SK-N-SH (cell line): ENCODE measurements around the gene TMEM50A. TPM values are rescaled to one million over a fixed set of nuclear protein-coding genes. Genes with fewer than 3 reads are reported as not detected.
A peak's percentile ranks its signal among the peaks of the same experiment; 100 is the strongest.
"Not testable (repeated sequence)": the region's sequence is repeated elsewhere in the genome, so short reads cannot be mapped to it uniquely, and the experiment has no call there.

ENCODE experiments used
- CTCF ChIA-PET: fragments of 300-600, 350-600 bp; formaldehyde crosslinking; extraction: SDS; loops from one replicate; lab custom pipeline; 2021; lab: Yijun Ruan, JAX
- POLR2A ChIA-PET: fragments of 350-600 bp; sonication (Branson Sonifier 250); formaldehyde crosslinking; extraction: SDS; loops from one replicate; lab custom pipeline; 2020; ENCODE audit warnings: antibody characterized with exemption, inconsistent platforms; lab: Yijun Ruan, JAX
- DNase-seq: peaks from one replicate; pipeline ENCODE4 v3.0.0; 2012
- H2AFZ ChIP-seq: fragments of 200-600 bp; sonication (generic); 2 replicates; pipeline ENCODE4 v1.8.1; 2016; ENCODE audit warnings: antibody characterized with exemption, mild to moderate bottlenecking, low read depth
- H3F3A ChIP-seq: fragments of 200-600 bp; sonication (generic); replicated peaks from 2 replicates; pipeline ENCODE3; 2016; ENCODE audit warnings: antibody characterized with exemption, mild to moderate bottlenecking; ENCODE audit not compliant: insufficient read depth
- H3K27ac ChIP-seq, 2 experiments: fragments of 200-500 bp in 1 of 2; fragments of 200-600 bp in 1 of 2; sonication (Bioruptor generic) in 1 of 2; sonication (generic), shearing (Covaris generic) in 1 of 2; 2 replicates each; pipeline versions ENCODE4 v1.5.1 to v1.6.1; 2014 to 2016; ENCODE audit warnings: low read depth in 2 of 2, inconsistent platforms in 1 of 2, low read length in 1 of 2, mild to moderate bottlenecking in 1 of 2, mixed read lengths in 1 of 2
- H3K27me3 ChIP-seq: fragments of 200-600 bp; sonication (generic), shearing (Covaris generic); 2 replicates; pipeline ENCODE4 v1.6.1; 2016; ENCODE audit warnings: mixed run types; ENCODE audit not compliant: insufficient read depth
- H3K36me3 ChIP-seq, 2 experiments: fragments of 200-500 bp in 1 of 2; fragments of 200-600 bp in 1 of 2; sonication (Bioruptor generic) in 1 of 2; sonication (generic) in 1 of 2; replicated peaks in 1 of 2; 2 replicates each; pipeline versions ENCODE3 to v1.5.1; 2014 to 2016; ENCODE audit warnings: low read length in 1 of 2, mild to moderate bottlenecking in 1 of 2; ENCODE audit not compliant: insufficient read depth in 2 of 2, control insufficient read depth in 1 of 2
- H3K4me1 ChIP-seq, 2 experiments: fragments of 200-500 bp in 1 of 2; fragments of 200-600 bp in 1 of 2; sonication (Bioruptor generic) in 1 of 2; sonication (generic), shearing (Covaris generic) in 1 of 2; 2 replicates each; pipeline versions ENCODE4 v1.5.1 to v1.6.1; 2014 to 2016; ENCODE audit warnings: low read depth in 1 of 2, low read length in 1 of 2, mixed run types in 1 of 2; ENCODE audit not compliant: insufficient read depth in 2 of 2, control insufficient read depth in 1 of 2
- H3K4me2 ChIP-seq: fragments of 200-600 bp; sonication (generic), shearing (Covaris generic); 2 replicates; pipeline ENCODE4 v1.6.1; 2017; ENCODE audit warnings: mixed run types
- H3K4me3 ChIP-seq, 2 experiments: fragments of 200-500 bp in 1 of 2; fragments of 200-600 bp in 1 of 2; sonication (Bioruptor generic) in 1 of 2; sonication (generic), shearing (Covaris generic) in 1 of 2; 2 replicates each; pipeline versions ENCODE4 v1.5.1 to v1.8.1; 2014 to 2016; ENCODE audit warnings: low read depth in 2 of 2, inconsistent platforms in 1 of 2, low read length in 1 of 2, mild to moderate bottlenecking in 1 of 2, mixed read lengths in 1 of 2, moderate library complexity in 1 of 2
- H3K79me2 ChIP-seq: fragments of 200-600 bp; sonication (generic); 2 replicates; pipeline ENCODE4 v1.8.1; 2017; ENCODE audit warnings: mild to moderate bottlenecking; ENCODE audit not compliant: insufficient read depth
- H3K9ac ChIP-seq: fragments of 200-600 bp; sonication (generic); 2 replicates; pipeline ENCODE4 v1.6.1; 2017; ENCODE audit warnings: mixed run types
- H3K9me2 ChIP-seq: fragments of 200-600 bp; sonication (generic); 2 replicates; pipeline ENCODE4 v1.6.1; 2017; ENCODE audit warnings: mixed run types
- H3K9me3 ChIP-seq: fragments of 200-600 bp; sonication (generic); 2 replicates; pipeline ENCODE4 v1.6.1; 2017; ENCODE audit warnings: mixed run types, mild to moderate bottlenecking, moderate library complexity
- H4K20me1 ChIP-seq: fragments of 200-600 bp; sonication (generic); 2 replicates; pipeline ENCODE4 v1.6.1; 2017; ENCODE audit warnings: mild to moderate bottlenecking, mixed run types; ENCODE audit not compliant: insufficient read depth
- EP300 ChIP-seq, 2 experiments: IDR thresholded peaks; 2 replicates each; pipeline versions ENCODE4 v1.4.0 to v1.6.1; 2012; ENCODE audit warnings: borderline replicate concordance in 1 of 2, low read depth in 1 of 2, low read length in 1 of 2
- JUND ChIP-seq: IDR thresholded peaks from 2 replicates; pipeline ENCODE4 v1.4.0; 2012
- MAX ChIP-seq: IDR thresholded peaks from 2 replicates; pipeline ENCODE4 v1.4.0; 2012; ENCODE audit warnings: low read depth
- MEF2A ChIP-seq: IDR thresholded peaks from 2 replicates; pipeline ENCODE4 v1.4.0; 2012; ENCODE audit warnings: low read depth, borderline replicate concordance
- NFIC ChIP-seq: IDR thresholded peaks from 2 replicates; pipeline ENCODE4 v1.4.0; 2012; ENCODE audit warnings: borderline replicate concordance
- PBX3 ChIP-seq: IDR thresholded peaks from 2 replicates; pipeline ENCODE4; 2012
- TCF12 ChIP-seq: IDR thresholded peaks from 2 replicates; pipeline ENCODE4 v1.4.0; 2012
- TEAD4 ChIP-seq: IDR thresholded peaks from 2 replicates; pipeline ENCODE4 v1.4.0; 2012; ENCODE audit warnings: mild to moderate bottlenecking, borderline replicate concordance; ENCODE audit not compliant: insufficient read depth
- WGBS: methylation state at CpG from one replicate; pipeline ENCODE4 v1.1.6; 2017; ENCODE audit warnings: low lambda C conversion rate; 5-methylcytosine and 5-hydroxymethylcytosine counted together
- polyA plus RNA-seq, 3 experiments: library from polyadenylated mRNA; depleted of rRNA; stranded (reverse); fragments of >200 nt; gene quantifications; 2 replicates each; pipeline ENCODE4 v1.2.3, GENCODE V29; 2012

The TMEM50A gene
- polyA plus RNA-seq, 1 of the 3 experiments (the other 2 are of a cell fraction) = 95.5 TPM

GRCh38 chr1:25371757-25372156 lies 33.6 kb downstream of the TMEM50A start:
- H3K9me2 ChIP-seq, POLR2A ChIA-PET, H3K36me3 ChIP-seq, CTCF ChIA-PET, H3K79me2 ChIP-seq, H3K27me3 ChIP-seq, H3K4me3 ChIP-seq, H3K9me3 ChIP-seq, H4K20me1 ChIP-seq, DNase-seq: not testable (repeated sequence)
- Histone ChIP-seq H3F3A (peaks cover 13% of the 10 kb centered on the region), H3K9ac (peak overlapping the region; percentile 67; the same call in 1 of the 2 replicates), H3K27ac (peak overlapping the region; percentile 53 to 92; a peak in 3 of 4 replicates), H3K4me2 (peak overlapping the region; percentile 67), H3K4me1 (peaks cover 2 to 15% of the 10 kb centered on the region in 2 experiments; a peak in 2 of 4 replicates), H2AFZ (peak overlapping the region; percentile 59; the same call in 1 of the 2 replicates)
- peak; percentile 53; the same call in 1 of the 2 replicates for TF ChIP-seq NFIC
- 0 out of 2 replicates have a peak, but pooled peaks have one; percentile 37 for TF ChIP-seq TEAD4
- TF ChIP-seq JUND = peak; percentile 66
- peak in 1 of 2 experiments; percentile 75; a peak in 2 of 4 replicates for TF ChIP-seq EP300 (IDR thresholded peaks at IDR 0.05; ENCODE audit: borderline replicate concordance in 1 of 2, low read depth in 1 of 2, low read length in 1 of 2)
- TF ChIP-seq PBX3 = peak; percentile 43; the same call in 1 of the 2 replicates
- peak; percentile 69 for TF ChIP-seq TCF12
- peak; percentile 15; the same call in 1 of the 2 replicates for TF ChIP-seq MEF2A
- TF ChIP-seq MAX = peak; percentile 63
- 16% methylated on average over 7 of the region's 7 CpGs for WGBS

GRCh38 chr1:25378367-25378766 lies 40.2 kb downstream of the TMEM50A start:
- H3K9ac ChIP-seq, H3K36me3 ChIP-seq, H4K20me1 ChIP-seq, POLR2A ChIA-PET, H2AFZ ChIP-seq, H3F3A ChIP-seq, DNase-seq, H3K79me2 ChIP-seq, H3K4me2 ChIP-seq, H3K9me2 ChIP-seq, H3K9me3 ChIP-seq, H3K27ac ChIP-seq, H3K4me1 ChIP-seq, H3K4me3 ChIP-seq, H3K27me3 ChIP-seq: not testable (repeated sequence)
- CTCF ChIA-PET = interaction anchor here (1.4 kb wide), 1 partner anchor 143 kb away, joined by 3 read pairs; no protein-coding TSS in a partner anchor
- 73% methylated on average over 3 of the region's 3 CpGs for WGBS

GRCh38 chr1:25382543-25382942 lies 44.4 kb downstream of the TMEM50A start:
- H3K9me2 ChIP-seq, H3K4me3 ChIP-seq, H2AFZ ChIP-seq, H4K20me1 ChIP-seq, H3K36me3 ChIP-seq, POLR2A ChIA-PET, H3K79me2 ChIP-seq, H3K4me2 ChIP-seq, H3K9ac ChIP-seq, H3K27ac ChIP-seq, H3K9me3 ChIP-seq, H3K27me3 ChIP-seq, H3F3A ChIP-seq, DNase-seq, H3K4me1 ChIP-seq: not testable (repeated sequence)
- CTCF ChIA-PET = interaction anchor here (0.6 kb wide), 1 partner anchor 10 kb away, joined by 3 read pairs; no protein-coding TSS in a partner anchor
- 86% methylated on average over 1 of the region's 1 CpG for WGBS

- 75% methylated on average over 1 of the region's 1 CpG for WGBS
- CTCF ChIA-PET = interaction anchor here (0.6 kb wide), 1 partner anchor 10 kb away, joined by 3 read pairs; no protein-coding TSS in a partner anchor
- H3K27me3 ChIP-seq, H3K4me3 ChIP-seq, H3K36me3 ChIP-seq, H3F3A ChIP-seq, H2AFZ ChIP-seq, H3K27ac ChIP-seq, H3K79me2 ChIP-seq, H3K9ac ChIP-seq, H3K4me2 ChIP-seq, H3K4me1 ChIP-seq, H3K9me2 ChIP-seq, H4K20me1 ChIP-seq, H3K9me3 ChIP-seq, POLR2A ChIA-PET, DNase-seq: not testable (repeated sequence)
Measured at GRCh38 chr1:25383090-25383489, 45.0 kb downstream of the TMEM50A start.

- H3K79me2 ChIP-seq, H3K4me2 ChIP-seq, CTCF ChIA-PET, POLR2A ChIA-PET, H3K9ac ChIP-seq, H3K27me3 ChIP-seq, H3K4me3 ChIP-seq, H3K36me3 ChIP-seq, H2AFZ ChIP-seq, H3K9me2 ChIP-seq, H3F3A ChIP-seq, H4K20me1 ChIP-seq, H3K9me3 ChIP-seq, DNase-seq, H3K4me1 ChIP-seq, H3K27ac ChIP-seq: not testable (repeated sequence)
- no CpG with 5 or more reads among the region's 1 CpG for WGBS
Measured at GRCh38 chr1:25383875-25384274, 45.7 kb downstream of the TMEM50A start.
